H1 (cell line): ENCODE measurements around the gene SEMA3A. TPM values are rescaled to one million over a fixed set of nuclear protein-coding genes. Genes with fewer than 3 reads are reported as not detected.

ENCODE experiments used
- CTCF ChIA-PET: fragments of 300-600 bp; sonication (Branson Sonifier 250); formaldehyde crosslinking; loops from one replicate; lab custom pipeline; 2021; ENCODE audit not compliant: partially characterized antibody; lab: Charles Lee
- POLR2A ChIA-PET: fragments of 300-600 bp; sonication (Branson Sonifier 250); formaldehyde crosslinking; loops from one replicate; lab custom pipeline; 2021; ENCODE audit warnings: inconsistent platforms; ENCODE audit not compliant: partially characterized antibody; lab: Charles Lee
- DNase-seq, 2 experiments: peaks; one replicate each; pipeline versions ENCODE4 v3.0.0 to v3.0.0-alpha.2; 2010 to 2022; ENCODE audit warnings: low spot score in 2 of 2, low read depth in 1 of 2, mixed read lengths in 1 of 2
- FAIRE-seq: peaks from 2 replicates; lab custom pipeline; 2011; peaks lifted over from hg19 to GRCh38; lab: Jason Lieb, UNC
- H2AFZ ChIP-seq: 2 replicates; pipeline ENCODE4 v1.8.1; 2012; ENCODE audit warnings: low read length, inconsistent platforms
- H2AK5ac ChIP-seq: 2 replicates; pipeline ENCODE4 v1.6.1; 2013; ENCODE audit warnings: low read depth, low read length
- H2BK120ac ChIP-seq: replicated peaks from 2 replicates; pipeline ENCODE3; 2013; ENCODE audit warnings: low read depth, low read length, inconsistent platforms
- H2BK12ac ChIP-seq: 2 replicates; pipeline ENCODE4 v1.6.1; 2013; ENCODE audit warnings: low read depth, low read length
- H2BK15ac ChIP-seq: 2 replicates; pipeline ENCODE4 v1.6.1; 2013; ENCODE audit warnings: low read length
- H2BK20ac ChIP-seq: 2 replicates; pipeline ENCODE4 v1.6.1; 2013; ENCODE audit warnings: low read length
- H2BK5ac ChIP-seq: 2 replicates; pipeline ENCODE4 v1.6.1; 2013; ENCODE audit warnings: low read depth, low read length
- H3K14ac ChIP-seq: 2 replicates; pipeline ENCODE4 v1.6.1; 2013; ENCODE audit warnings: inconsistent platforms; ENCODE audit not compliant: insufficient read length
- H3K18ac ChIP-seq: 2 replicates; pipeline ENCODE4 v1.6.1; 2013; ENCODE audit warnings: low read length; ENCODE audit errors: extremely low read depth
- H3K23ac ChIP-seq: 2 replicates; pipeline ENCODE4 v1.6.1; 2013; ENCODE audit warnings: inconsistent platforms; ENCODE audit not compliant: insufficient read length
- H3K23me2 ChIP-seq: 2 replicates; pipeline ENCODE4 v1.6.1; 2013; ENCODE audit warnings: low read depth, low read length
- H3K27ac ChIP-seq: 2 replicates; pipeline ENCODE4 v1.6.1; 2011; ENCODE audit warnings: low read depth, low read length, inconsistent platforms
- H3K27me3 ChIP-seq, 4 experiments: replicated peaks in 1 of 4; 1 replicate in 1 of 4; 2 replicates in 3 of 4; pipeline versions ENCODE4 v1.6.1 to v1.8.1; 2011 to 2013; ENCODE audit warnings: low read length in 3 of 4, mild to moderate bottlenecking in 3 of 4, inconsistent platforms in 2 of 4, mixed read lengths in 2 of 4, moderate library complexity in 1 of 4; ENCODE audit not compliant: control insufficient read depth in 3 of 4, insufficient read depth in 3 of 4; ENCODE audit errors: extremely low read depth in 1 of 4
- H3K36me3 ChIP-seq, 4 experiments: 2 replicates each; pipeline versions ENCODE4 v1.6.1 to v1.8.1; 2011 to 2013; ENCODE audit warnings: mild to moderate bottlenecking in 4 of 4, low read length in 3 of 4, moderate library complexity in 2 of 4, control low read depth in 1 of 4, inconsistent platforms in 1 of 4; ENCODE audit not compliant: insufficient read depth in 4 of 4, control insufficient read depth in 2 of 4
- H3K4ac ChIP-seq: replicated peaks from 2 replicates; pipeline ENCODE3; 2013; ENCODE audit warnings: low read length, low read depth, mixed read lengths, inconsistent platforms; ENCODE audit not compliant: insufficient read length
- H3K4me1 ChIP-seq, 4 experiments: replicated peaks in 1 of 4; 1 replicate in 1 of 4; 2 replicates in 3 of 4; pipeline versions ENCODE4 v1.6.1 to v1.8.1; 2011 to 2013; ENCODE audit warnings: low read length in 3 of 4, inconsistent platforms in 2 of 4, mixed read lengths in 1 of 4; ENCODE audit not compliant: insufficient read depth in 4 of 4, control insufficient read depth in 3 of 4
- H3K4me2 ChIP-seq, 2 experiments: 2 replicates each; pipeline versions ENCODE4 v1.6.1 to v1.8.1; 2011 to 2013; ENCODE audit warnings: low read depth in 2 of 2, low read length in 2 of 2, control low read depth in 1 of 2, inconsistent platforms in 1 of 2, mild to moderate bottlenecking in 1 of 2; ENCODE audit not compliant: insufficient read depth in 1 of 2
- H3K4me3 ChIP-seq, 4 experiments: fragments of 200-600, 300-600 bp in 1 of 4; sonication (generic), shearing (Covaris generic), sonication (Bioruptor Twin) in 1 of 4; 2 replicates each; pipeline versions ENCODE4 v1.5.1 to v1.8.1; 2011 to 2016; ENCODE audit warnings: low read length in 4 of 4, low read depth in 3 of 4, control low read depth in 2 of 4, inconsistent platforms in 2 of 4, mild to moderate bottlenecking in 2 of 4, mixed read lengths in 1 of 4, moderate library complexity in 1 of 4; ENCODE audit not compliant: insufficient read depth in 2 of 4; ENCODE audit errors: extremely low read depth in 1 of 4
- H3K56ac ChIP-seq: replicated peaks from 2 replicates; pipeline ENCODE3; 2013; ENCODE audit warnings: low read depth, mild to moderate bottlenecking, mixed read lengths, low read length, inconsistent platforms; ENCODE audit not compliant: insufficient read length
- H3K79me1 ChIP-seq: 2 replicates; pipeline ENCODE4 v1.6.1; 2013; ENCODE audit warnings: low read depth, low read length, control low read depth
- H3K79me2 ChIP-seq, 2 experiments: 2 replicates each; pipeline versions ENCODE4 v1.6.1 to v1.8.1; 2012 to 2013; ENCODE audit warnings: low read length in 2 of 2, mild to moderate bottlenecking in 2 of 2, inconsistent platforms in 1 of 2; ENCODE audit not compliant: insufficient read depth in 2 of 2, control insufficient read depth in 1 of 2
- H3K9ac ChIP-seq, 4 experiments: replicated peaks in 1 of 4; 1 replicate in 1 of 4; 2 replicates in 3 of 4; pipeline versions ENCODE4 v1.6.1 to v1.8.1; 2011 to 2013; ENCODE audit warnings: low read depth in 3 of 4, low read length in 3 of 4, control low read depth in 2 of 4, mild to moderate bottlenecking in 2 of 4, moderate library complexity in 2 of 4, inconsistent platforms in 1 of 4; ENCODE audit errors: extremely low read depth in 1 of 4
- H3K9me3 ChIP-seq, 2 experiments: 2 replicates each; pipeline versions ENCODE4 v1.6.1 to v1.8.1; 2012 to 2013; ENCODE audit warnings: mild to moderate bottlenecking in 2 of 2, moderate library complexity in 2 of 2, control low read depth in 1 of 2, inconsistent platforms in 1 of 2, low read depth in 1 of 2, low read length in 1 of 2, mixed read lengths in 1 of 2; ENCODE audit not compliant: insufficient read depth in 2 of 2
- H4K20me1 ChIP-seq, 2 experiments: replicated peaks in 1 of 2; 2 replicates each; pipeline versions ENCODE3 to v1.8.1; 2011 to 2013; ENCODE audit warnings: inconsistent platforms in 2 of 2, low read length in 2 of 2, mild to moderate bottlenecking in 1 of 2; ENCODE audit not compliant: insufficient read depth in 2 of 2, control insufficient read depth in 1 of 2
- H4K5ac ChIP-seq: 2 replicates; pipeline ENCODE4 v1.6.1; 2013; ENCODE audit warnings: low read length, low read depth, mixed read lengths, inconsistent platforms; ENCODE audit not compliant: insufficient read length
- H4K8ac ChIP-seq: 2 replicates; pipeline ENCODE4 v1.8.0; 2013; ENCODE audit warnings: mild to moderate bottlenecking, moderate library complexity, low read length, inconsistent platforms; ENCODE audit not compliant: insufficient read depth; ENCODE audit errors: extremely low read depth
- H4K91ac ChIP-seq: replicated peaks from 2 replicates; pipeline ENCODE3; 2013; ENCODE audit warnings: low read length, mixed read lengths, inconsistent platforms; ENCODE audit not compliant: insufficient read length
- BACH1 ChIP-seq: IDR thresholded peaks from 2 replicates; pipeline ENCODE4 v1.6.1; 2012; ENCODE audit warnings: low read length, improper control_type of control experiment
- CEBPB ChIP-seq: IDR thresholded peaks from 2 replicates; pipeline ENCODE4 v1.6.1; 2012; ENCODE audit warnings: low read depth, low read length
- CHD1 ChIP-seq: IDR thresholded peaks from 2 replicates; pipeline ENCODE4 v1.6.1; 2012; ENCODE audit warnings: low read depth, low read length, improper control_type of control experiment
- CREB1 ChIP-seq: IDR thresholded peaks from 2 replicates; pipeline ENCODE4 v1.6.1; 2012; ENCODE audit warnings: inconsistent platforms
- GTF2F1 ChIP-seq: IDR thresholded peaks from 2 replicates; pipeline ENCODE4 v1.6.1; 2012; ENCODE audit warnings: low read depth, low read length, improper control_type of control experiment, borderline replicate concordance
- JUND ChIP-seq: IDR thresholded peaks from 2 replicates; pipeline ENCODE4 v1.6.1; 2011; ENCODE audit warnings: mild to moderate bottlenecking, improper control_type of control experiment, low read length
- KDM1A ChIP-seq: fragments of 200-600, 300-600 bp; sonication (generic); IDR thresholded peaks from 2 replicates; pipeline ENCODE4 v1.7.1; 2016; ENCODE audit warnings: mild to moderate bottlenecking, low read length, borderline replicate concordance
- KDM4A ChIP-seq: IDR thresholded peaks from one replicate; pipeline ENCODE4 v1.7.1; 2012; ENCODE audit warnings: low read depth, mild to moderate bottlenecking, moderate library complexity, low read length, inconsistent platforms; ENCODE audit not compliant: severe bottlenecking
- KDM5A ChIP-seq: fragments of 200-600 bp; IDR thresholded peaks from 2 replicates; pipeline ENCODE4 v1.7.1; 2012; ENCODE audit warnings: mild to moderate bottlenecking, low read length, inconsistent platforms, mixed read lengths
- POLR2A ChIP-seq, 2 experiments: IDR thresholded peaks; 1 replicate in 1 of 2; 2 replicates in 1 of 2; pipeline ENCODE4 v1.6.1; 2011; ENCODE audit warnings: low read depth in 2 of 2, low read length in 2 of 2, mild to moderate bottlenecking in 2 of 2; ENCODE audit errors: control extremely low read depth in 1 of 2
- POU5F1 ChIP-seq: IDR thresholded peaks from 2 replicates; pipeline ENCODE4 v1.6.1; 2011; ENCODE audit warnings: low read depth, mild to moderate bottlenecking, low read length, moderate library complexity
- RAD21 ChIP-seq, 2 experiments: IDR thresholded peaks in 1 of 2; conservative IDR thresholded peaks in 1 of 2; 2 replicates each; pipeline ENCODE4 v1.6.1; 2011; ENCODE audit warnings: low read depth in 2 of 2, low read length in 2 of 2, improper control_type of control experiment in 1 of 2, inconsistent platforms in 1 of 2, mild to moderate bottlenecking in 1 of 2, moderate library complexity in 1 of 2
- RXRA ChIP-seq: IDR thresholded peaks from 2 replicates; pipeline ENCODE4 v1.6.1; 2011; ENCODE audit warnings: low read depth, mild to moderate bottlenecking, low read length, moderate library complexity; ENCODE audit not compliant: insufficient read depth
- SAP30 ChIP-seq: fragments of 300-600 bp; sonication (generic); IDR thresholded peaks from 2 replicates; pipeline ENCODE4 v1.7.1; 2012; ENCODE audit warnings: low read length, moderate library complexity, mild to moderate bottlenecking, inconsistent platforms; ENCODE audit not compliant: insufficient read depth, insufficient replicate concordance
- TAF1 ChIP-seq: IDR thresholded peaks from 2 replicates; pipeline ENCODE4 v1.6.1; 2011; ENCODE audit warnings: mild to moderate bottlenecking, low read depth, low read length
- WGBS, 2 experiments: shearing (Covaris generic) in 1 of 2; methylation state at CpG; one replicate each; pipeline versions ENCODE4 v1.1.6 to v1.1.7; 2013 to 2015; ENCODE audit warnings: low lambda C conversion rate in 2 of 2, mixed read lengths in 2 of 2, inconsistent platforms in 1 of 2, low coverage in 1 of 2, missing lambda C conversion rate in 1 of 2; ENCODE audit not compliant: insufficient replicate concordance in 2 of 2, insufficient coverage in 1 of 2, insufficient read length in 1 of 2; ENCODE audit errors: extremely low coverage in 1 of 2, missing lambda C conversion rate in 1 of 2; 5-methylcytosine and 5-hydroxymethylcytosine counted together
- polyA plus RNA-seq, 7 experiments: library from polyadenylated mRNA; depleted of rRNA in 3 of 7; stranded (reverse) in 5 of 7; unstranded in 2 of 7; fragments of >200 nt in 5 of 7; fragments of 200-250 nt in 2 of 7; gene quantifications; 1 replicate in 5 of 7; 2 replicates in 1 of 7; 4 replicates in 1 of 7; pipeline versions ENCODE4 v1.2.1 to v1.2.3, GENCODE V29; 2011 to 2013; ENCODE audit warnings: missing spikeins in 2 of 7, mixed read lengths in 2 of 7
- total RNA-seq: library from RNA; stranded (reverse); fragmentation: NEBNext Ultra II Directional; extraction: Animal tissue kit (Norgen Biotek cat#: 25700); gene quantifications from 2 replicates; pipeline ENCODE4 v1.2.1, GENCODE V29; 2021

Gene SEMA3A
- total and polyA plus RNA-seq, 2 of the 8 experiments (the other 6 are each of a cell fraction or from before 2014, with no cell fraction given) = 8.1 to 45.9 TPM

GRCh38 chr7:84175461-84175860, 19.1 kb downstream of the SEMA3A start:
- H3K23ac ChIP-seq = no peak overlapping the region
- H3K4me1 ChIP-seq = no peaks in the 10 kb centered on the region
- no peak for DNase-seq
- no peaks in the 10 kb centered on the region for H3K27me3 ChIP-seq
- H3K4me2 ChIP-seq = no peak overlapping the region
- H2BK120ac ChIP-seq = no peak overlapping the region
- H2BK15ac ChIP-seq = no peak overlapping the region
- no peak overlapping the region for H3K27ac ChIP-seq
- H3K4me3 ChIP-seq = no peak overlapping the region
- no peaks in the 10 kb centered on the region for H4K20me1 ChIP-seq
- H3K79me2 ChIP-seq = peaks cover 0 to 12% of the 10 kb centered on the region in 2 experiments; a peak in 1 of 4 replicates
- no peak overlapping the region for H2BK12ac ChIP-seq
- 90% methylated on average over 2 of the region's 2 CpGs; no CpG with 5 or more reads in 1 of the 2 experiments for WGBS, 2 experiments
- no peak overlapping the region for H4K91ac ChIP-seq
- no peak for FAIRE-seq
- H3K9me3 ChIP-seq = peaks cover 15 to 17% of the 10 kb centered on the region in 2 experiments
- peaks cover 0 to 15% (median 4%) of the 10 kb centered on the region in 4 experiments; a peak in 3 of 8 replicates for H3K36me3 ChIP-seq
- H4K5ac ChIP-seq = no peak overlapping the region
- H3K79me1 ChIP-seq = no peaks in the 10 kb centered on the region
- no peak overlapping the region for H3K4ac ChIP-seq
- H3K56ac ChIP-seq = no peak overlapping the region
- no peak overlapping the region for H2AFZ ChIP-seq
- H2BK20ac ChIP-seq = no peak overlapping the region
- H4K8ac ChIP-seq = no peak overlapping the region
- H3K18ac ChIP-seq = no peak overlapping the region
- H2BK5ac ChIP-seq = no peak overlapping the region
- POLR2A ChIA-PET = no interaction called here
- H3K9ac ChIP-seq = no peak overlapping the region
- no peak overlapping the region for H2AK5ac ChIP-seq
- CTCF ChIA-PET = no interaction called here
- H3K14ac ChIP-seq = no peak overlapping the region
- no peaks in the 10 kb centered on the region for H3K23me2 ChIP-seq
- TF ChIP-seq RAD21 (IDR thresholded peaks at IDR 0.05 in 1 of 2, conservative IDR thresholded peaks at IDR 0.05 in 1 of 2; ENCODE audit: low read depth in 2 of 2, low read length in 2 of 2) = no peak
- TF ChIP-seq KDM5A = no peak
- no peak for TF ChIP-seq JUND
- TF ChIP-seq POLR2A (IDR thresholded peaks at IDR 0.05; ENCODE audit: control extremely low read depth in 1 of 2, low read depth in 2 of 2, low read length in 2 of 2) = no peak
- no peak for TF ChIP-seq CREB1
- no peak for TF ChIP-seq KDM1A
- no peak for TF ChIP-seq GTF2F1
- no peak for TF ChIP-seq POU5F1
- TF ChIP-seq TAF1 = no peak
- TF ChIP-seq KDM4A = no peak
- TF ChIP-seq CEBPB = no peak
- no peak for TF ChIP-seq RXRA
- no peak for TF ChIP-seq SAP30
- no peak for TF ChIP-seq CHD1
- no peak for TF ChIP-seq BACH1
